ENCODE data around the gene OR6J1. TPM values are rescaled to one million over a fixed set of nuclear protein-coding genes. Genes with fewer than 3 reads are reported as not detected.

The OR6J1 gene
- total RNA-seq, 4 donors from 2014 or later = not detected

DNA sequence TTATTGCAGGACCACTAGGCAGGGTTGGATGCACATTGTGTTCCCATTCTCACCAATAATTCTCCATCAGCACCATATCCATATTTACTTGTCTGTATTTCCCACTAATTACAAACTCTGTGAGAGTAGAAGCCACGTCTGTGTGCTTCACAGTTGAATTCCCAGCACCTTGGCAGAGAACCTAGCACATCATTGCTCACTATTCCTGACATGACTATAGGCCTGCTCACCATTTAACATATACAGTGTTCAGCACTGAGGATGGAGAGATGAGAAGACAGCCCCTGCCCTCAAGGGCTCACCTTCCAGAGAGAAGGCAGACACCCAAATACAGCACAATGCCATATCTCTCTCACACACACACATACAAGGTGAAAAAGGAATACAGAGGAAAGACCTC, 60.2 kb downstream of the OR6J1 start:
- Histone ChIP-seq H3K36me3 (peaks cover 0 to 5% (median 0%) of the 10 kb centered on the region in 3 donors), H3K4me1 (peaks cover 0 to 54% (median 9%) of the 10 kb centered on the region in 4 donors), H3K27ac (no peak overlapping the region), H3K9me3 (no peaks in the 10 kb centered on the region), H3K27me3 (no peaks in the 10 kb centered on the region), H3K4me3 (no peak overlapping the region)
- DNase-seq (ENCODE audit: low spot score in 2 of 2) = no peak
- TF ChIP-seq, protein P1, sequence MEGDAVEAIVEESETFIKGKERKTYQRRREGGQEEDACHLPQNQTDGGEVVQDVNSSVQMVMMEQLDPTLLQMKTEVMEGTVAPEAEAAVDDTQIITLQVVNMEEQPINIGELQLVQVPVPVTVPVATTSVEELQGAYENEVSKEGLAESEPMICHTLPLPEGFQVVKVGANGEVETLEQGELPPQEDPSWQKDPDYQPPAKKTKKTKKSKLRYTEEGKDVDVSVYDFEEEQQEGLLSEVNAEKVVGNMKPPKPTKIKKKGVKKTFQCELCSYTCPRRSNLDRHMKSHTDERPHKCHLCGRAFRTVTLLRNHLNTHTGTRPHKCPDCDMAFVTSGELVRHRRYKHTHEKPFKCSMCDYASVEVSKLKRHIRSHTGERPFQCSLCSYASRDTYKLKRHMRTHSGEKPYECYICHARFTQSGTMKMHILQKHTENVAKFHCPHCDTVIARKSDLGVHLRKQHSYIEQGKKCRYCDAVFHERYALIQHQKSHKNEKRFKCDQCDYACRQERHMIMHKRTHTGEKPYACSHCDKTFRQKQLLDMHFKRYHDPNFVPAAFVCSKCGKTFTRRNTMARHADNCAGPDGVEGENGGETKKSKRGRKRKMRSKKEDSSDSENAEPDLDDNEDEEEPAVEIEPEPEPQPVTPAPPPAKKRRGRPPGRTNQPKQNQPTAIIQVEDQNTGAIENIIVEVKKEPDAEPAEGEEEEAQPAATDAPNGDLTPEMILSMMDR (IDR thresholded peaks at IDR 0.05) = no peak
- TF ChIP-seq POLR2A (IDR thresholded peaks at IDR 0.05) = no peak
- no peak for TF ChIP-seq EP300 (IDR thresholded peaks at IDR 0.05)
- WGBS, 2 donors = 67 to 71% methylated on average over 1 of the region's 1 CpG

Other genes starting within 250 kb of the OR6J1 start
- gene DAD1, start 55.1 kb downstream of the OR6J1 start, total RNA-seq = 100 to 1,000 TPM; 128 to 254 (median 198) TPM
- 10 to 100 TPM; 16.1 to 42.4 (median 31.9) TPM for gene ABHD4, start 46.1 kb downstream of the OR6J1 start, total RNA-seq
- 10 to 100 TPM; 65.5 to 79.6 (median 69.6) TPM for gene OXA1L, start 122.3 kb upstream of the OR6J1 start, total RNA-seq
- gene SLC7A7, start 171.1 kb upstream of the OR6J1 start, total RNA-seq = 10 to 100 TPM in 3 of 4 donors, 1 to 10 TPM in 1; 8.4 to 39.8 (median 19.0) TPM
- gene MRPL52, start 185.5 kb upstream of the OR6J1 start, total RNA-seq = 10 to 100 TPM; 26.7 to 44.0 (median 30.2) TPM
- gene MMP14, start 192.2 kb upstream of the OR6J1 start, total RNA-seq = 100 to 1,000 TPM; 101 to 222 (median 145) TPM
- gene LRP10, start 227.4 kb upstream of the OR6J1 start, total RNA-seq = 100 to 1,000 TPM in 2 of 4 donors, 10 to 100 TPM in 2; 82.3 to 151 (median 97.0) TPM
- gene REM2, start 238.9 kb upstream of the OR6J1 start, total RNA-seq = under 1 TPM in 2 of 4 donors, not detected in 2; 0.42 to 0.44 TPM

Measured in tibial nerve (tissue), 4 donors.